ENCODE measurements around the gene HOXC6.

Gene HOXC6

GRCh38 chr12:54028314-54029201 is at the start of gene HOXC6:
Gene HOXC6, plus strand, starts transcription at chr12:54028440. Its CDS starts 82 bp downstream, at chr12:54028522.
- DNase-seq (ENCODE audit: low spot score): no peak

GRCh38 chr12:53978477-53979356 is 49.5 kb upstream of the HOXC6 start:
- no peak for DNase-seq (ENCODE audit: low spot score)

GRCh38 chr12:53980104-53980801 is 48.0 kb upstream of the HOXC6 start:
- DNase-seq (ENCODE audit: low spot score): no peak

- DNase-seq (ENCODE audit: low spot score): no peak
Observed at GRCh38 chr12:53980802-53981496, 47.3 kb upstream of the HOXC6 start.

- no peak for DNase-seq (ENCODE audit: low spot score)
Observed at GRCh38 chr12:53981634-53982565, 46.3 kb upstream of the HOXC6 start.

GRCh38 chr12:53982648-53983567 is 45.3 kb upstream of the HOXC6 start:
- DNase-seq (ENCODE audit: low spot score): no peak

- DNase-seq (ENCODE audit: low spot score): no peak
Observed at GRCh38 chr12:53983568-53983949, 44.7 kb upstream of the HOXC6 start.

- no peak for DNase-seq (ENCODE audit: low spot score)
Observed at GRCh38 chr12:53983950-53984572, 44.2 kb upstream of the HOXC6 start.

GRCh38 chr12:53984901-53985691 is 43.1 kb upstream of the HOXC6 start, which contains the start of gene HOXC10:
Gene HOXC10, plus strand, starts transcription at chr12:53985146. Its CDS starts 114 bp downstream, at chr12:53985260.
- DNase-seq (ENCODE audit: low spot score): peak; percentile 68

GRCh38 chr12:53985692-53985993 is 42.6 kb upstream of the HOXC6 start:
- DNase-seq (ENCODE audit: low spot score): no peak

- no peak for DNase-seq (ENCODE audit: low spot score)
Observed at GRCh38 chr12:53985994-53986685, 42.1 kb upstream of the HOXC6 start.

- no peak for DNase-seq (ENCODE audit: low spot score)
Observed at GRCh38 chr12:53986686-53987483, 41.4 kb upstream of the HOXC6 start.

GRCh38 chr12:53987787-53988230 is 40.4 kb upstream of the HOXC6 start:
- DNase-seq (ENCODE audit: low spot score): no peak

GRCh38 chr12:53988541-53989226 is 39.6 kb upstream of the HOXC6 start:
- no peak for DNase-seq (ENCODE audit: low spot score)

- DNase-seq (ENCODE audit: low spot score): no peak
Observed at GRCh38 chr12:53989227-53990113, 38.8 kb upstream of the HOXC6 start.

All from hepatic stellate cell (primary cell).